Renal cortex interstitium (tissue), 11 donors: ENCODE results near the gene ANKRD13D. TPM values are rescaled to one million over a fixed set of nuclear protein-coding genes. Genes with fewer than 3 reads are reported as not detected.
A peak's percentile ranks its signal among the peaks of the same experiment; 100 is the strongest.

Experiments
- DNase-seq, 11 donors: peaks; one replicate each; pipeline ENCODE4 v3.0.0-alpha.2; 2013; ENCODE audit warnings: low read depth in 9 of 11, low spot score in 4 of 11; ENCODE audit errors: extremely low read depth in 1 of 11
- polyA plus RNA-seq, 3 donors: library from polyadenylated mRNA; unstranded; fragments of 120-200 nt; gene quantifications; one replicate each; pipeline ENCODE4 v1.2.1, GENCODE V29; 2013; ENCODE audit not compliant: insufficient read length in 3 of 3

ANKRD13D gene
- polyA plus RNA-seq, 3 donors: 21.5 to 48.5 (median 30.5) TPM

DNA sequence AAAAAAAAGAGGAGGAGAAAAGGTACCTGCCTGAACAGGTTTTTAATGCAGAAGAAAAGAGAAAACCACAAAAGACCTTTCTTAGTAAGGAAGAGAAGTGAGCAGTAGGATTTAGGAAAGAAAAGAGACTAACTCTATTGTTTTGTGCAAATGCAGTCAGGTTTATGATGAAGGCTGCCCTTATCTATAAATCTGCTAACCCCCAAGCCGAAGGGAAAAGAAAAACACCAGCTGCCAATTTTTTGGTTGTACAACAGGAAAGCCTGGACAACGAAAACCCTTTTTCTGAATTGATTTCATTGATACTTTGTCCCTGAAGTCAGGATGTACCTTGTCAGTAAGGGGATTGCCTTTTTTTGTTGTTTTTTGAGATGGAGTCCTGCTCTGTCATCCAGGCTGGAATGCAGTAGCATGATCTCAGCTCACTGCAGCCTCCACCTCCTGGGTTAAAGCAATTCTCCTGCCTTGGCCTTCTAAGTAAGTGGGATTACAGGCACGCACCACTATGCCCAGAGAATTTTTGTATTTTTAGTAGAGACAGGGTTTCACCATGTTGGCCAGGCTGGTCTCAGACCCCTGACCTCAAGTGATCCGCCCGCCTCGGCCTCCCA is 43.1 kb downstream of the ANKRD13D start:
- DNase-seq: no peak

GRCh38 chr11:67337257-67337656 is 48.2 kb downstream of the ANKRD13D start:
- DNase-seq: no peak

DNA sequence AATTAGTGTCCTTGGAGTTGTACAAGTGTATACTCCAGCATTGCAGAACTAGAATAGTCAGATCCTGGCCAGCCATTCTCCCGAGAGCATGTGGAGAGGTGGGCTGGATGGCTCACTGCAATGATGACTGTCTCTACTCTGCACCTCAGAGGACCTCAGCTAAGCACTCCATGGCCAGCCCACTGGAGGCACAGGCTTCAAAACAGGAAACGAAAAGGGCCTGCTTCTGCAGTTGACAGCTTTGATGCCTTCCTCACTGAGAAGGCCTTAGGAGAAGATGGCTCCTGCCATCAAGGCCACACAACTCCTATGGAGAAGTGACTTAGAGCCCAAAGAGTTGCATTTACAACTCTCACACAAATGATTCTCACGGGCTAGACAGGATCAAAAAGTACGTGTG is 55.2 kb downstream of the ANKRD13D start:
- DNase-seq: no peak

- no peak for DNase-seq
Observed at GRCh38 chr11:67345247-67345919, 56.3 kb downstream of the ANKRD13D start.

- DNase-seq: no peak
Observed at GRCh38 chr11:67345920-67346819, 57.1 kb downstream of the ANKRD13D start.

- DNase-seq: no peak
Observed at GRCh38 chr11:67347964-67348749, 59.1 kb downstream of the ANKRD13D start.

GRCh38 chr11:67349036-67349435 is 59.9 kb downstream of the ANKRD13D start:
- DNase-seq: no peak

DNA sequence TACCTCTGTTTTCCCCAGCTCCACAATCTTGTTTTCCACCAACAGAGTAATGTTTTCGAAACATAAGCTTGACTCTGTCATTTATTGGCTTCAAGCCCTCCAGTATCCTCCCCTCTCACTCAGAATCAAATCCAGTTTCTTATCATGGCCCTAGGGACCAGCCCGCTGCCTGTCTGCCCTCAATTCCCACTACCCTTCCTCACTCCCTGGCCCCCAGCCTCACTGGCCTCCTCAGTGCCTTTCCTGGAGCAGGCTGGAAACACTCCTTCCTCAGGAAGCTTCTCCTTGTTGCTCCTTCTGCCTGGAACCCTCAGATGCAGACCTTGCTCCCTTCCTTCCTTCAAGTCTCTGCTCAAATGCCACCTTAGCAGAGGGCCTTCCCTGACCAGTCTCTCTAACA is 60.4 kb downstream of the ANKRD13D start:
- no peak for DNase-seq

- DNase-seq: no peak
Observed at GRCh38 chr11:67349928-67350465, 60.9 kb downstream of the ANKRD13D start.

- peak in 1 of 11 donors; percentile 69 for DNase-seq
Observed at GRCh38 chr11:67351275-67352005, 62.3 kb downstream of the ANKRD13D start.

Other genes with a start within 250 kb of the ANKRD13D start
- gene RHOD, start 232.5 kb upstream of the ANKRD13D start, polyA plus RNA-seq: 10 to 100 TPM in 1 of 3 donors, 1 to 10 TPM in 2; 6.9 to 10.7 (median 7.7) TPM
- 10 to 100 TPM; 75.7 to 86.2 (median 76.9) TPM for gene KDM2A, start 170.0 kb upstream of the ANKRD13D start, polyA plus RNA-seq
- 10 to 100 TPM; 52.3 to 67.2 (median 56.8) TPM for gene GRK2, start 22.8 kb upstream of the ANKRD13D start, polyA plus RNA-seq
- gene SSH3, start 14.2 kb downstream of the ANKRD13D start, polyA plus RNA-seq: 10 to 100 TPM; 19.1 to 32.6 (median 23.1) TPM
- gene POLD4, start 64.2 kb downstream of the ANKRD13D start, polyA plus RNA-seq: 10 to 100 TPM; 16.3 to 38.7 (median 26.0) TPM
- 1 to 10 TPM; 4.3 to 8.0 (median 5.9) TPM for gene CLCF1, start 84.3 kb downstream of the ANKRD13D start, polyA plus RNA-seq
- 10 to 100 TPM; 21.8 to 33.9 (median 31.2) TPM for gene RAD9A, start 102.7 kb downstream of the ANKRD13D start, polyA plus RNA-seq
- gene PPP1CA, start 112.6 kb downstream of the ANKRD13D start, polyA plus RNA-seq: 100 to 1,000 TPM; 149 to 172 (median 156) TPM
- gene TBC1D10C, start 114.8 kb downstream of the ANKRD13D start, polyA plus RNA-seq: 10 to 100 TPM in 1 of 3 donors, 1 to 10 TPM in 2; 4.5 to 10.5 (median 6.7) TPM
- 1 to 10 TPM; 2.0 to 5.2 (median 2.7) TPM for gene CARNS1, start 126.4 kb downstream of the ANKRD13D start, polyA plus RNA-seq
- gene RPS6KB2, start 139.2 kb downstream of the ANKRD13D start, polyA plus RNA-seq: 10 to 100 TPM; 40.3 to 47.0 (median 41.2) TPM
- 1 to 10 TPM; 1.3 to 3.5 (median 2.4) TPM for gene PTPRCAP, start 148.4 kb downstream of the ANKRD13D start, polyA plus RNA-seq
- 10 to 100 TPM; 53.5 to 82.1 (median 75.7) TPM for gene CORO1B, start 154.2 kb downstream of the ANKRD13D start, polyA plus RNA-seq
- not detected for gene GPR152, start 163.4 kb downstream of the ANKRD13D start, polyA plus RNA-seq
- gene CABP4, start 166.1 kb downstream of the ANKRD13D start, polyA plus RNA-seq: 1 to 10 TPM in 1 of 3 donors, under 1 TPM in 2; 0.26 to 1.2 (median 0.55) TPM
- gene TMEM134, start 179.9 kb downstream of the ANKRD13D start, polyA plus RNA-seq: 10 to 100 TPM; 40.3 to 67.0 (median 54.6) TPM
- gene AIP, start 193.7 kb downstream of the ANKRD13D start, polyA plus RNA-seq: 10 to 100 TPM; 55.9 to 77.0 (median 63.1) TPM
- gene PITPNM1, start 216.1 kb downstream of the ANKRD13D start, polyA plus RNA-seq: 10 to 100 TPM; 28.5 to 49.4 (median 35.4) TPM
- 10 to 100 TPM; 37.7 to 69.5 (median 52.5) TPM for gene CDK2AP2, start 218.9 kb downstream of the ANKRD13D start, polyA plus RNA-seq
- gene CABP2, start 234.1 kb downstream of the ANKRD13D start, polyA plus RNA-seq: under 1 TPM in 1 of 3 donors, not detected in 2; 0.29 TPM